ENCODE results near the gene HOXB7.

- no peak for TF ChIP-seq CTCF (conservative IDR thresholded peaks at IDR 0.05; ENCODE audit: low read depth in 2 of 2)
- peak; percentile 67 for TF ChIP-seq EZH2 (IDR thresholded peaks at IDR 0.05; ENCODE audit: low read depth, unreplicated experiment)
- no peak for TF ChIP-seq EZH2phosphoT487 (IDR thresholded peaks at IDR 0.05; ENCODE audit: unreplicated experiment)
- no peak for TF ChIP-seq CREB1 (CRISPR knock-in tag; IDR thresholded peaks at IDR 0.05; ENCODE audit: low read depth)
- no peak for TF ChIP-seq STAT1 (IDR thresholded peaks at IDR 0.05; ENCODE audit: unreplicated experiment)
- TF ChIP-seq REST (IDR thresholded peaks at IDR 0.05; ENCODE audit: unreplicated experiment), result no peak
- TF ChIP-seq JUNB (IDR thresholded peaks at IDR 0.05; ENCODE audit: unreplicated experiment), result no peak
- no peak for TF ChIP-seq POLR2AphosphoS5 (IDR thresholded peaks at IDR 0.05; ENCODE audit: low read depth)
- TF ChIP-seq NANOG (IDR thresholded peaks at IDR 0.05; ENCODE audit: borderline replicate concordance), result no peak
- no peak for TF ChIP-seq ETS1 (IDR thresholded peaks at IDR 0.05)
- no peak for TF ChIP-seq ZNF331 (CRISPR knock-in tag; IDR thresholded peaks at IDR 0.05; ENCODE audit: low read depth)
- TF ChIP-seq ZNF114 (CRISPR knock-in tag; IDR thresholded peaks at IDR 0.05), result no peak
These were observed 52.6 kb downstream of the HOXB7 start for GRCh38 chr17:48558057-48558830.

Data from GM23338 (cell line).